ENCODE measurements around the gene BPTF. TPM values are rescaled to one million over a fixed set of nuclear protein-coding genes. Genes with fewer than 3 reads are reported as not detected.
A peak's percentile ranks its signal among the peaks of the same experiment; 100 is the strongest.

Gene BPTF
- total RNA-seq, 2 donors from 2014 or later, result 53.3 to 77.3 TPM

DNA sequence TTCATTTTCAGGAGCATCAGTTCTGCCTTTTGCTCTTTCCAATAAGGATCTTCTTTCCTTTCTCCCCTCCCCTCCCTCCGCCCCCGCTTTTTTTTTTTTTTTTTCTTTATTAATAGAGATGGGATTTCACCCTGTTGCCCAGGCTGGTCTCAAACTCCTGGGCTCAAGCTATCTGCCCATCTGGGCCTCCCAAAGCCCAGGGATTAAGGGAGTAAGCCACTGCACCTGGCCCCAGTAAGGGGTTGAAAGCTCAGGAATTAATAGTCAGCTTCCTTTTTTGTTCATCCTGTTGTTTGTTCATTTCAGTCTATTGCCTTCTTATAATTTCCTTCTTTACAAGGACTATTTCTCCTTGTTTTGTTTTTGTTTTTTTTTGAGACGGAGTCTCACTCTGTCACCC lies 178.9 kb downstream of the BPTF start:
- no peaks in the 10 kb centered on the region for H3K9me3 ChIP-seq

DNA sequence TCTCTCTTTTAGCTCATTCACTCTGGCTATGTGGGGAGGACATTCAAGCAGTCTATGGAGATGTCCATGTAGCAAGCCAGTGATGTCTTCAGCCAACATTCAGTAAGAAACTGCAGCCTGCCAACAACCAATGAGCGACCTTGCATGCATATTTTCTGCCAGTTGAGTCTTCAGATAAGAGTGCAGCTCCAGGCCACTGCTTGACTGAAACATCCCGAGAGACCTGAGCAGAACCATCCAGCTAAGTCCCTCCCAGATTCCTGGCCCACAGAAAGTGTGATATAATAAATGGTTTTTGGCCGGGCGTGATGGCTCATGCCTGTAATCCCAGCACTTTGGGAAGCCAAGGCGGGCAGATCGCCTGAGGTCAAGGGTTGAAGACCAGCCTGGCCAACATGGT lies 181.5 kb downstream of the BPTF start:
- no peak overlapping the region for H3K4me3 ChIP-seq
- no peaks in the 10 kb centered on the region for H3K27me3 ChIP-seq (replicated peaks; ENCODE audit: insufficient read depth)
- TF ChIP-seq, protein P1, sequence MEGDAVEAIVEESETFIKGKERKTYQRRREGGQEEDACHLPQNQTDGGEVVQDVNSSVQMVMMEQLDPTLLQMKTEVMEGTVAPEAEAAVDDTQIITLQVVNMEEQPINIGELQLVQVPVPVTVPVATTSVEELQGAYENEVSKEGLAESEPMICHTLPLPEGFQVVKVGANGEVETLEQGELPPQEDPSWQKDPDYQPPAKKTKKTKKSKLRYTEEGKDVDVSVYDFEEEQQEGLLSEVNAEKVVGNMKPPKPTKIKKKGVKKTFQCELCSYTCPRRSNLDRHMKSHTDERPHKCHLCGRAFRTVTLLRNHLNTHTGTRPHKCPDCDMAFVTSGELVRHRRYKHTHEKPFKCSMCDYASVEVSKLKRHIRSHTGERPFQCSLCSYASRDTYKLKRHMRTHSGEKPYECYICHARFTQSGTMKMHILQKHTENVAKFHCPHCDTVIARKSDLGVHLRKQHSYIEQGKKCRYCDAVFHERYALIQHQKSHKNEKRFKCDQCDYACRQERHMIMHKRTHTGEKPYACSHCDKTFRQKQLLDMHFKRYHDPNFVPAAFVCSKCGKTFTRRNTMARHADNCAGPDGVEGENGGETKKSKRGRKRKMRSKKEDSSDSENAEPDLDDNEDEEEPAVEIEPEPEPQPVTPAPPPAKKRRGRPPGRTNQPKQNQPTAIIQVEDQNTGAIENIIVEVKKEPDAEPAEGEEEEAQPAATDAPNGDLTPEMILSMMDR (IDR thresholded peaks at IDR 0.05), result no peak
- H3K4me1 ChIP-seq (ENCODE audit: control insufficient read depth in 1 of 2, low read depth in 2 of 2), result no peaks in the 10 kb centered on the region
- no peaks in the 10 kb centered on the region for H3K9me3 ChIP-seq
- no peaks in the 10 kb centered on the region for H3K36me3 ChIP-seq
- no peak overlapping the region for H3K27ac ChIP-seq
- ATAC-seq (ENCODE audit: insufficient number of reproducible peaks, low FRiP score, low read depth), result no peak
- DNase-seq (ENCODE audit: low spot score), result no peak

More for the DNA sequence above, 178.9 kb downstream of the BPTF start:
- TF ChIP-seq, protein P1 (IDR thresholded peaks at IDR 0.05), result no peak
- Histone ChIP-seq H3K36me3 (no peaks in the 10 kb centered on the region), H3K27ac (no peak overlapping the region), H3K4me3 (no peak overlapping the region), H3K27me3 (replicated peaks; ENCODE audit: insufficient read depth) (no peaks in the 10 kb centered on the region), H3K4me1 (ENCODE audit: control insufficient read depth in 1 of 2, low read depth in 2 of 2) (no peaks in the 10 kb centered on the region)
- DNase-seq (ENCODE audit: low spot score) (no peak), ATAC-seq (ENCODE audit: insufficient number of reproducible peaks, low FRiP score, low read depth) (no peak)

DNA sequence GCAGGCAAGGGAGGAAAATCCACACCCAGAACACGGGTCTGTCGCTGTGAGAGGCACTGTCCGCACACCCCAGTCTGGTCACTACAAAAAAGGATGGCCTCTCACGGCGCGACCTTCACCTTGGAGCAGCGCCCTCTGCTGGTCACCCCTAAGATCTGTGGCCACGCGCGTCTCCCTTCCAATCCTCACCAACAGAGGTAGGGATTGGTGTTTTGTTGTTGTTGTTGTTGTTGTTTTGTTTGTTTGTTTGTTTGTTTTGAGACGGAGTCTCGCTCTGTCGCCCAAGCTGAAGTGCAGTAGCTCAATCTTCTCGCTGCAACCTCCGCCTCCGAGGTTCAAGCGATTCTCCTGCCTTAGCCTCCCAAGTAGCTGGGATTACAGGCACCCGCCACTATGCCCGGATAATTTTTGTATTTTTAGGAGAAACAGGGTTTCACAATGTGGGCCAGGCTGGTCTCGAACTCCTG lies 185.9 kb downstream of the BPTF start:
- peak overlapping the region; percentile 43 for H3K4me3 ChIP-seq
- H3K27me3 ChIP-seq (replicated peaks; ENCODE audit: insufficient read depth), result no peaks in the 10 kb centered on the region
- H3K36me3 ChIP-seq, result no peaks in the 10 kb centered on the region
- ATAC-seq (ENCODE audit: insufficient number of reproducible peaks, low FRiP score, low read depth), result no peak
- no peak for DNase-seq (ENCODE audit: low spot score)
- H3K27ac ChIP-seq, result no peak overlapping the region
- H3K4me1 ChIP-seq (ENCODE audit: control insufficient read depth in 1 of 2, low read depth in 2 of 2), result no peaks in the 10 kb centered on the region
- TF ChIP-seq, protein P1 (IDR thresholded peaks at IDR 0.05), result peak; percentile 55
- no peaks in the 10 kb centered on the region for H3K9me3 ChIP-seq

DNA sequence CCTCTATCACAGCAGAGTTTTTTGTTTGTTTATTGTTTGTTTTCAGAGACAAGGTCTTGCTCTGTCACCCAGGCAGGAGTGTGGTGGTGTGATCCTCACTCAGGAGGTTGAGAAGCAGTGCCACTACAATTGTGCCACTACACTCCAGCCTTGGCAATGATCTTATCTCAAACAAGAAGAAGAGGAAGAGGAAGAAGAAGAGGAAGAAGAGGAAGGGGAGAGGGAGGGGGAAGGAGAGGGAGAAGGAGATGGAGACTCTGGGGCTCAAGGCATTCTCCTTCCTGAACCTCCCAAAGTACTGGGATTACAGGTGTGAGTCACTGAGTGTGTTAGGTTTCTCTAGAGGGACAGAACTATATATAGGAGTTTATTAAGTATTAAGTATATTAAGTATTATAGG lies 188.1 kb downstream of the BPTF start:
- H3K36me3 ChIP-seq, result no peaks in the 10 kb centered on the region
- no peak overlapping the region for H3K27ac ChIP-seq
- H3K9me3 ChIP-seq, result no peaks in the 10 kb centered on the region
- H3K4me1 ChIP-seq (ENCODE audit: control insufficient read depth in 1 of 2, low read depth in 2 of 2), result no peaks in the 10 kb centered on the region
- H3K27me3 ChIP-seq (replicated peaks; ENCODE audit: insufficient read depth), result no peaks in the 10 kb centered on the region
- DNase-seq (ENCODE audit: low spot score) (no peak), ATAC-seq (ENCODE audit: insufficient number of reproducible peaks, low FRiP score, low read depth) (no peak)
- TF ChIP-seq, protein P1 (IDR thresholded peaks at IDR 0.05), result no peak
- no peak overlapping the region for H3K4me3 ChIP-seq

DNA sequence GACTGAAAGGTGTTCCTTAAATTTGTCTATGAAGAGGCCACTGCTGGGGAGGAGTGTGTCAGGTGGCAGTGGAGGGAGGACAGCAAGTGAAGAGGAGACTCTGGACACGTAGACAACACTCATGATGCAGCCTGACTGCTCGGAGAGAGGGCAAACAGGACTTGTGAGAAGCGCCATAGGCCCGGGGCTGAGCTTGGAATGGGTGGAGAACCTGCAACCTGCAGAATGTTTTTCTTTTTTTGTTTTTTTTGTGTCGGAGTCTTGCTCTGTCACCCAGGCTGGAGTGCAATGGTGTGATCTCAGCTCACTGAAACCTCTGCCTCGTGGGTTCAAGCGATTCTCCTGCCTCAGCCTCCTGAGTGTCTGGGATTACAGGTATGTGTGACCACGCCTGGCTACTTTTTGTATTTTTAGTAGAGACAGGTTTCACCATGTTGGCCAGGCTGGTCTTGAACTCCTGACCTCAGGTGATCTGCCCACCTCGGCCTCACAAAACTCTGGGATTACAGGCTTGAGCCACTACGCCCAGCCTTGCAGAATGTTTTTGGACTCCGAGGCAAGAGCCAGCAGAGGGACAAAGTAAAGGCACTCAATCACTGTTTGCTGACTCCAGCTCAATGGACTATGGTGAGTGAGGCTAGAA lies 189.9 kb downstream of the BPTF start:
- ATAC-seq (ENCODE audit: insufficient number of reproducible peaks, low FRiP score, low read depth), result no peak

More for the DNA sequence above, 189.9 kb downstream of the BPTF start:
- H3K36me3 ChIP-seq, result no peaks in the 10 kb centered on the region
- no peaks in the 10 kb centered on the region for H3K9me3 ChIP-seq
- H3K4me3 ChIP-seq, result no peak overlapping the region
- no peak for DNase-seq (ENCODE audit: low spot score)
- no peaks in the 10 kb centered on the region for H3K4me1 ChIP-seq (ENCODE audit: control insufficient read depth in 1 of 2, low read depth in 2 of 2)
- no peak overlapping the region for H3K27ac ChIP-seq
- H3K27me3 ChIP-seq (replicated peaks; ENCODE audit: insufficient read depth), result no peaks in the 10 kb centered on the region
- TF ChIP-seq, protein P1 (IDR thresholded peaks at IDR 0.05), result no peak
